ENCODE measurements around the gene MSX2. TPM values are rescaled to one million over a fixed set of nuclear protein-coding genes. Genes with fewer than 3 reads are reported as not detected.

MSX2 gene
- total RNA-seq, 2 donors from 2014 or later, result not detected

GRCh38 chr5:174736777-174737176 is 12.4 kb downstream of the MSX2 start:
- intact Hi-C loops (cut with DNase I), result no loop called here
- Histone ChIP-seq H3K9me3 (no peaks in the 10 kb centered on the region), H3K27ac (no peak overlapping the region), H3K4me1 (peaks cover 16% of the 10 kb centered on the region), H3K36me3 (replicated peaks in 1 of 2; ENCODE audit: insufficient read depth in 1 of 2, low read depth in 2 of 2) (no peaks in the 10 kb centered on the region), H3K27me3 (peaks cover 0 to 7% of the 10 kb centered on the region in 2 donors), H3K4me3 (no peak overlapping the region)
- WGBS, 2 donors, result 26 to 39% methylated on average over 1 of the region's 1 CpG
- DNase-seq (no peak), ATAC-seq (no peak)
- no peak for TF ChIP-seq POLR2A (IDR thresholded peaks at IDR 0.05)
- TF ChIP-seq, protein P1, sequence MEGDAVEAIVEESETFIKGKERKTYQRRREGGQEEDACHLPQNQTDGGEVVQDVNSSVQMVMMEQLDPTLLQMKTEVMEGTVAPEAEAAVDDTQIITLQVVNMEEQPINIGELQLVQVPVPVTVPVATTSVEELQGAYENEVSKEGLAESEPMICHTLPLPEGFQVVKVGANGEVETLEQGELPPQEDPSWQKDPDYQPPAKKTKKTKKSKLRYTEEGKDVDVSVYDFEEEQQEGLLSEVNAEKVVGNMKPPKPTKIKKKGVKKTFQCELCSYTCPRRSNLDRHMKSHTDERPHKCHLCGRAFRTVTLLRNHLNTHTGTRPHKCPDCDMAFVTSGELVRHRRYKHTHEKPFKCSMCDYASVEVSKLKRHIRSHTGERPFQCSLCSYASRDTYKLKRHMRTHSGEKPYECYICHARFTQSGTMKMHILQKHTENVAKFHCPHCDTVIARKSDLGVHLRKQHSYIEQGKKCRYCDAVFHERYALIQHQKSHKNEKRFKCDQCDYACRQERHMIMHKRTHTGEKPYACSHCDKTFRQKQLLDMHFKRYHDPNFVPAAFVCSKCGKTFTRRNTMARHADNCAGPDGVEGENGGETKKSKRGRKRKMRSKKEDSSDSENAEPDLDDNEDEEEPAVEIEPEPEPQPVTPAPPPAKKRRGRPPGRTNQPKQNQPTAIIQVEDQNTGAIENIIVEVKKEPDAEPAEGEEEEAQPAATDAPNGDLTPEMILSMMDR (IDR thresholded peaks at IDR 0.05), result no peak

GRCh38 chr5:174737330-174737729 is 12.9 kb downstream of the MSX2 start:
- ATAC-seq (no peak), DNase-seq (no peak)
- Histone ChIP-seq H3K4me1 (peaks cover 10% of the 10 kb centered on the region), H3K9me3 (no peaks in the 10 kb centered on the region), H3K36me3 (replicated peaks in 1 of 2; ENCODE audit: insufficient read depth in 1 of 2, low read depth in 2 of 2) (no peaks in the 10 kb centered on the region), H3K27ac (no peak overlapping the region), H3K4me3 (no peak overlapping the region), H3K27me3 (peaks cover 0 to 7% of the 10 kb centered on the region in 2 donors)
- TF ChIP-seq, protein P1 (IDR thresholded peaks at IDR 0.05), result no peak
- no peak for TF ChIP-seq POLR2A (IDR thresholded peaks at IDR 0.05)
- WGBS, 2 donors, result 17 to 28% methylated on average over 12 to 15 of the region's 15 CpGs
- intact Hi-C loops (cut with DNase I), result no loop called here

DNA sequence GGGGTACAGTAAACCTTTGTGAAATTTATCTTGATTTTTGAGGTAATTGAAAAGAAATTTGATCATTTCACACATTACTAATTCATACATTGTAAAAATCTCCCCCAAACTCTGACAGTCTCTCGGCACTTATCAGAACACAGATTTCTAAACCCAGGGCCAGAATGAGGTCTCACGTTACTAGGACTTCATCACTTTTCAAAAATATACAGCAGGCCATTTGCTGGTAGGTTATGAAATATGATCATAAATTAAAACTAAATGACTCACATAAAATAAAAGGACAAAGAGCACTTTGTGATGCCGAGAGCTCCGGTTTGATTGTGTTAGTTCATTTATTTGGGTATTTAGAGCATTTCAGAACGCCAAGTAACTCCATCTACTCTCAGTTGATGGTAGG is 17.0 kb downstream of the MSX2 start:
- no peak overlapping the region for H3K4me3 ChIP-seq
- TF ChIP-seq, protein P1 (IDR thresholded peaks at IDR 0.05), result no peak
- TF ChIP-seq POLR2A (IDR thresholded peaks at IDR 0.05), result no peak
- no peak for ATAC-seq
- no peak overlapping the region for H3K27ac ChIP-seq
- H3K9me3 ChIP-seq, result no peaks in the 10 kb centered on the region
- no peaks in the 10 kb centered on the region for H3K27me3 ChIP-seq
- no peak for DNase-seq
- intact Hi-C loops (cut with DNase I), result no loop called here
- 33 to 51% methylated on average over 5 of the region's 5 CpGs for WGBS, 2 donors
- no peaks in the 10 kb centered on the region for H3K36me3 ChIP-seq (replicated peaks in 1 of 2; ENCODE audit: insufficient read depth in 1 of 2, low read depth in 2 of 2)
- no peaks in the 10 kb centered on the region for H3K4me1 ChIP-seq

- no peak for ATAC-seq
- H3K4me3 ChIP-seq, result no peak overlapping the region
- TF ChIP-seq POLR2A (IDR thresholded peaks at IDR 0.05), result no peak
- TF ChIP-seq, protein P1 (IDR thresholded peaks at IDR 0.05), result no peak
- no peak overlapping the region for H3K27ac ChIP-seq
- H3K9me3 ChIP-seq, result no peaks in the 10 kb centered on the region
- intact Hi-C loops (cut with DNase I), result no loop called here
- H3K36me3 ChIP-seq (replicated peaks in 1 of 2; ENCODE audit: insufficient read depth in 1 of 2, low read depth in 2 of 2), result no peaks in the 10 kb centered on the region
- DNase-seq, result no peak
- WGBS, 2 donors, result 24 to 39% methylated on average over 2 of the region's 2 CpGs
- no peaks in the 10 kb centered on the region for H3K27me3 ChIP-seq
- no peaks in the 10 kb centered on the region for H3K4me1 ChIP-seq
Observed at GRCh38 chr5:174744896-174745295, 20.5 kb downstream of the MSX2 start.

- H3K9me3 ChIP-seq, result no peaks in the 10 kb centered on the region
- intact Hi-C loops (cut with DNase I), result no loop called here
- DNase-seq (no peak), ATAC-seq (no peak)
- no peak for TF ChIP-seq POLR2A (IDR thresholded peaks at IDR 0.05)
- TF ChIP-seq, protein P1 (IDR thresholded peaks at IDR 0.05), result no peak
- no peaks in the 10 kb centered on the region for H3K27me3 ChIP-seq
- H3K4me3 ChIP-seq, result no peak overlapping the region
- H3K36me3 ChIP-seq (replicated peaks in 1 of 2; ENCODE audit: insufficient read depth in 1 of 2, low read depth in 2 of 2), result no peaks in the 10 kb centered on the region
- no peaks in the 10 kb centered on the region for H3K4me1 ChIP-seq
- H3K27ac ChIP-seq, result no peak overlapping the region
- WGBS, 2 donors, result 37 to 47% methylated on average over 8 of the region's 8 CpGs
Observed at GRCh38 chr5:174745590-174746103, 21.3 kb downstream of the MSX2 start.

Data from body of pancreas (tissue), 4 donors.